Lung (tissue), 12 donors: ENCODE measurements around the gene GPN1. TPM values are rescaled to one million over a fixed set of nuclear protein-coding genes. Genes with fewer than 3 reads are reported as not detected.

ENCODE experiments used
- ATAC-seq: fragments of 200-7000 bp; cut with Tn5 transposase; one replicate; pipeline ENCODE4 v1.9.1; 2020; ENCODE audit warnings: moderate number of reproducible peaks; ENCODE audit not compliant: insufficient read depth, low FRiP score
- DNase-seq, 3 donors: peaks; one replicate each; pipeline ENCODE4 v3.0.0-alpha.2; 2013 to 2017
- H3K27ac ChIP-seq, 2 donors: one replicate each; pipeline ENCODE4 v1.5.1; 2013; ENCODE audit warnings: mild to moderate bottlenecking in 2 of 2, moderate library complexity in 2 of 2, control low read depth in 1 of 2, inconsistent platforms in 1 of 2, low read depth in 1 of 2, low read length in 1 of 2
- H3K27me3 ChIP-seq, 3 donors: one replicate each; pipeline ENCODE4 v1.5.1; 2013; ENCODE audit warnings: low read length in 2 of 3; ENCODE audit not compliant: control insufficient read depth in 3 of 3, insufficient read depth in 3 of 3
- H3K36me3 ChIP-seq, 4 donors: one replicate each; pipeline ENCODE4 v1.5.1; 2013; ENCODE audit warnings: low read length in 4 of 4, mild to moderate bottlenecking in 1 of 4, moderate library complexity in 1 of 4; ENCODE audit not compliant: control insufficient read depth in 4 of 4, insufficient read depth in 4 of 4
- H3K4me1 ChIP-seq, 5 donors: one replicate each; pipeline ENCODE4 v1.5.1; 2013; ENCODE audit warnings: low read length in 5 of 5, mild to moderate bottlenecking in 2 of 5, moderate library complexity in 1 of 5; ENCODE audit not compliant: control insufficient read depth in 5 of 5, insufficient read depth in 5 of 5
- H3K4me3 ChIP-seq: one replicate; pipeline ENCODE4 v1.5.1; 2013; ENCODE audit warnings: mild to moderate bottlenecking, control low read depth, moderate library complexity
- H3K9ac ChIP-seq, 2 donors: one replicate each; pipeline ENCODE4 v1.5.1; 2013; ENCODE audit warnings: low read length in 2 of 2, control low read depth in 1 of 2; ENCODE audit not compliant: insufficient read depth in 1 of 2
- H3K9me3 ChIP-seq, 4 donors: one replicate each; pipeline ENCODE4 v1.5.1; 2013; ENCODE audit warnings: low read length in 3 of 4, mild to moderate bottlenecking in 1 of 4, moderate library complexity in 1 of 4; ENCODE audit not compliant: control insufficient read depth in 4 of 4, insufficient read depth in 3 of 4
- WGBS, 2 donors: extraction: QIAGEN DNeasy Blood & Tissue Kit; methylation state at CpG; one replicate each; pipeline ENCODE4 v1.1.7; 2013; 5-methylcytosine and 5-hydroxymethylcytosine counted together
- polyA plus RNA-seq, 2 donors: library from polyadenylated mRNA; stranded (reverse); fragments of 200-250 nt; gene quantifications; one replicate each; pipeline ENCODE4 v1.2.1, GENCODE V29; 2013
- total RNA-seq, 2 donors: library from RNA; depleted of rRNA in 1 of 2; stranded (reverse); fragments of >200 nt in 1 of 2; gene quantifications; one replicate each; pipeline ENCODE4 v1.2.1, GENCODE V29; 2014 to 2021
- TF ChIP-seq, protein P1 (sequence below): IDR thresholded peaks from 2 replicates; pipeline ENCODE4 v1.5.1; 2012; ENCODE audit warnings: mild to moderate bottlenecking; ENCODE audit errors: control extremely low read depth, extremely low read depth
- donor health status: control.
- donor health status: control.
- donor health status: Bipolar disorder and iron deficiency.
- donor health status: healthy.
- donor health status: DM: yes; HTN: yes; CAD: no.

The GPN1 gene
- total and polyA plus RNA-seq, 4 donors = 16.4 to 30.7 (median 27.3) TPM

- Histone ChIP-seq H3K36me3 (peaks cover 40 to 68% (median 45%) of the 10 kb centered on the region in 4 donors), H3K27ac (no peak overlapping the region), H3K4me3 (no peak overlapping the region), H3K9ac (no peak overlapping the region), H3K27me3 (no peaks in the 10 kb centered on the region), H3K4me1 (no peaks in the 10 kb centered on the region), H3K9me3 (no peaks in the 10 kb centered on the region)
- TF ChIP-seq, protein P1, sequence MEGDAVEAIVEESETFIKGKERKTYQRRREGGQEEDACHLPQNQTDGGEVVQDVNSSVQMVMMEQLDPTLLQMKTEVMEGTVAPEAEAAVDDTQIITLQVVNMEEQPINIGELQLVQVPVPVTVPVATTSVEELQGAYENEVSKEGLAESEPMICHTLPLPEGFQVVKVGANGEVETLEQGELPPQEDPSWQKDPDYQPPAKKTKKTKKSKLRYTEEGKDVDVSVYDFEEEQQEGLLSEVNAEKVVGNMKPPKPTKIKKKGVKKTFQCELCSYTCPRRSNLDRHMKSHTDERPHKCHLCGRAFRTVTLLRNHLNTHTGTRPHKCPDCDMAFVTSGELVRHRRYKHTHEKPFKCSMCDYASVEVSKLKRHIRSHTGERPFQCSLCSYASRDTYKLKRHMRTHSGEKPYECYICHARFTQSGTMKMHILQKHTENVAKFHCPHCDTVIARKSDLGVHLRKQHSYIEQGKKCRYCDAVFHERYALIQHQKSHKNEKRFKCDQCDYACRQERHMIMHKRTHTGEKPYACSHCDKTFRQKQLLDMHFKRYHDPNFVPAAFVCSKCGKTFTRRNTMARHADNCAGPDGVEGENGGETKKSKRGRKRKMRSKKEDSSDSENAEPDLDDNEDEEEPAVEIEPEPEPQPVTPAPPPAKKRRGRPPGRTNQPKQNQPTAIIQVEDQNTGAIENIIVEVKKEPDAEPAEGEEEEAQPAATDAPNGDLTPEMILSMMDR = no peak
- 86 to 87% methylated on average over 4 of the region's 4 CpGs for WGBS, 2 donors
- ATAC-seq = no peak
- DNase-seq = no peak
These were observed 22.2 kb downstream of the GPN1 start for GRCh38 chr2:27651056-27651455.

DNA sequence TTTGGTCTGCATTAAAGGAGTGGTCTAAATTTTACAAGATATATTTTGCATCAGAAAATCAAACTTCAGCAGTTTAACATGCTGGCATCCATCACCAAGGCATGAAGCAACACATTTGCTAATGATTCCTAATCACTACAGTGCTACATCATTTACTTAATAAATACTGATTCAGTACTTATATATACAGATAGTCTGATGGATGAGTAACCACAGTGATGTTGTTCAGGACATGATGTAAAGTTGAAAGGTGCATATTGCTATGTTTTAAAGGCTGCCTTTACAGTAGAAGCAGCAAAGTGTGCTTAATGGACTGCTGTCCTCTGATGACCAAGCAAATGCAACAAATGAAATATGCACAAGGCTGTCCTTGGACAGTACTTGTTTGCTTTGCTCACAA, 23.5 kb downstream of the GPN1 start:
- H3K9ac ChIP-seq = no peak overlapping the region
- H3K4me3 ChIP-seq = no peak overlapping the region
- no peak for DNase-seq
- H3K27me3 ChIP-seq = no peaks in the 10 kb centered on the region
- ATAC-seq = no peak
- H3K4me1 ChIP-seq = no peaks in the 10 kb centered on the region
- H3K9me3 ChIP-seq = no peaks in the 10 kb centered on the region
- TF ChIP-seq, protein P1 = no peak
- H3K27ac ChIP-seq = no peak overlapping the region
- peaks cover 44 to 72% (median 45%) of the 10 kb centered on the region in 4 donors for H3K36me3 ChIP-seq

GRCh38 chr2:27652790-27653189, 23.9 kb downstream of the GPN1 start:
- H3K4me3 ChIP-seq = no peak overlapping the region
- H3K36me3 ChIP-seq = peaks cover 43 to 68% (median 46%) of the 10 kb centered on the region in 4 donors
- ATAC-seq (no peak), DNase-seq (no peak)
- H3K27ac ChIP-seq = no peak overlapping the region
- 90 to 91% methylated on average over 1 of the region's 1 CpG for WGBS, 2 donors
- H3K9me3 ChIP-seq = no peaks in the 10 kb centered on the region
- H3K4me1 ChIP-seq = no peaks in the 10 kb centered on the region
- H3K27me3 ChIP-seq = no peaks in the 10 kb centered on the region
- TF ChIP-seq, protein P1 = no peak
- no peak overlapping the region for H3K9ac ChIP-seq

DNA sequence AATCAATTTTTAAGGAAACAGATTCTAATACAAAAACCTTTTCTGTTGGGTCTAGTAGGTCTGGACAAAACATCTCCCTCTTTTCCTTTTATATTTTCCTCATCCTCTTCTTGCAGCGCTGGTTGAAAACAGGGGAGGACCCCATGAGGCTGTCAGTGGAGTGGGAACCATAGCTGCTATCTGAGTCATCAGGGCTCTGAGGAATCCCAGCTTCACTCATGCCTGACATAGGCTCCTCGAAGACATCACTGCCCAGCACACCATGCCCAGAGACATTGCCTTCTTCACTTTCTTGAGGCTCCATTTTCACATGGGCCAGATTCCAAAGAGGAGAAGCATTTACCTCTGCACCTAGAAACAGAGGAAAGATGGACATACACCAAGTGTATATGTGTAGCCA, 24.5 kb downstream of the GPN1 start:
- Histone ChIP-seq H3K36me3 (peaks cover 37 to 62% (median 44%) of the 10 kb centered on the region in 4 donors), H3K27me3 (no peaks in the 10 kb centered on the region), H3K4me1 (no peaks in the 10 kb centered on the region), H3K4me3 (no peak overlapping the region), H3K27ac (no peak overlapping the region), H3K9ac (no peak overlapping the region), H3K9me3 (no peaks in the 10 kb centered on the region)
- TF ChIP-seq, protein P1 = no peak
- WGBS, 2 donors = 96 to 97% methylated on average over 2 of the region's 2 CpGs
- DNase-seq (no peak), ATAC-seq (no peak)
